Liver (tissue), 3 donors: ENCODE results near the gene PLCD1.

Experiments
- EGR1 ChIP-seq, 2 donors: IDR thresholded peaks; 2 replicates each; pipeline ENCODE4 v1.6.1; 2016 to 2018; ENCODE audit warnings: antibody characterized with exemption in 2 of 2, low read depth in 2 of 2
- TF ChIP-seq, protein P1 (sequence below): fragments of 150-350 bp; IDR thresholded peaks from 2 replicates; pipeline ENCODE4 v1.5.1; 2017; ENCODE audit warnings: improper control_type of control experiment, low read depth, low read length; ENCODE audit not compliant: missing input control
- donor health status: healthy.
- donor health status: healthy.

DNA sequence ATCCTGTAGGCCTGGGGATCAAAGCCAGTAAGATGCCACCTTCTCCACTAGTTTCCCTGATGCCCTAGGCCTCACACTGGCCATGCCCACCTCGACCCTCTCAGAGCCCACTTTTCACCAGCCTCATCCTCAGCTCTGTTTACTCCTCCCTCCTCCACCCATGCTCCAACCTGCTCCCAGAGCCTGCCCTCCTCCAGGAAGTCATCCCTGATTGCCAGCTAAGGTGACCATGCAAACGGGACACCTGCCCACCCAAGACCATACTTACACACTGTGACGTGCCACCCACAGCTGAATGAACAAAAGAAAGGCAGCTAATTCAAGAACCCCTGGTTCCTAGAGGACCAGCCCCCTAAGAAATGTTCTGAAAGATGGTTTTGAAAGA lies 9.1 kb downstream of the PLCD1 start:
- TF ChIP-seq EGR1 (IDR thresholded peaks at IDR 0.05; ENCODE audit: low read depth in 2 of 2) = no peak
- TF ChIP-seq, protein P1, sequence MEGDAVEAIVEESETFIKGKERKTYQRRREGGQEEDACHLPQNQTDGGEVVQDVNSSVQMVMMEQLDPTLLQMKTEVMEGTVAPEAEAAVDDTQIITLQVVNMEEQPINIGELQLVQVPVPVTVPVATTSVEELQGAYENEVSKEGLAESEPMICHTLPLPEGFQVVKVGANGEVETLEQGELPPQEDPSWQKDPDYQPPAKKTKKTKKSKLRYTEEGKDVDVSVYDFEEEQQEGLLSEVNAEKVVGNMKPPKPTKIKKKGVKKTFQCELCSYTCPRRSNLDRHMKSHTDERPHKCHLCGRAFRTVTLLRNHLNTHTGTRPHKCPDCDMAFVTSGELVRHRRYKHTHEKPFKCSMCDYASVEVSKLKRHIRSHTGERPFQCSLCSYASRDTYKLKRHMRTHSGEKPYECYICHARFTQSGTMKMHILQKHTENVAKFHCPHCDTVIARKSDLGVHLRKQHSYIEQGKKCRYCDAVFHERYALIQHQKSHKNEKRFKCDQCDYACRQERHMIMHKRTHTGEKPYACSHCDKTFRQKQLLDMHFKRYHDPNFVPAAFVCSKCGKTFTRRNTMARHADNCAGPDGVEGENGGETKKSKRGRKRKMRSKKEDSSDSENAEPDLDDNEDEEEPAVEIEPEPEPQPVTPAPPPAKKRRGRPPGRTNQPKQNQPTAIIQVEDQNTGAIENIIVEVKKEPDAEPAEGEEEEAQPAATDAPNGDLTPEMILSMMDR = no peak
